Left ventricle myocardium inferior (tissue), 1 donor: ENCODE measurements around the gene CSF1R. TPM values are rescaled to one million over a fixed set of nuclear protein-coding genes. Genes with fewer than 3 reads are reported as not detected.
A peak's percentile ranks its signal among the peaks of the same experiment; 100 is the strongest.

Source experiments
- DNase-seq: peaks from one replicate; pipeline ENCODE4 v3.0.0-alpha.2; 2020
- H3K27ac ChIP-seq: fragments of 200-600 bp; replicated peaks from 2 replicates; pipeline ENCODE4 v1.8.0; 2021
- H3K27me3 ChIP-seq: fragments of 200-600 bp; 2 replicates; pipeline ENCODE4 v1.8.0; 2021; ENCODE audit warnings: low read depth
- H3K36me3 ChIP-seq: fragments of 200-600 bp; 2 replicates; pipeline ENCODE4 v1.8.0; 2021
- H3K4me1 ChIP-seq: fragments of 200-600 bp; 2 replicates; pipeline ENCODE4 v1.8.0; 2021
- H3K4me3 ChIP-seq: fragments of 200-600 bp; 2 replicates; pipeline ENCODE4 v1.8.0; 2021; ENCODE audit warnings: mild to moderate bottlenecking, moderate library complexity
- H3K9me3 ChIP-seq: fragments of 200-600 bp; replicated peaks from 2 replicates; pipeline ENCODE4 v1.8.0; 2021
- CTCF ChIP-seq: fragments of 200-600 bp; IDR thresholded peaks from 2 replicates; pipeline ENCODE4 v1.8.0; 2021; ENCODE audit warnings: antibody characterized with exemption, mild to moderate bottlenecking, borderline replicate concordance
- intact Hi-C: fragments of 100-400 bp; cut with micrococcal nuclease; formaldehyde crosslinking; loops from one replicate; pipeline ENCODE4 v1.11.0; 2022
- long read RNA-seq: library from polyadenylated mRNA; unstranded; transcript quantifications from one replicate; pipeline ENCODE4 v2.0.0, GENCODE V29; 2021
- total RNA-seq: library from RNA; stranded (reverse); fragmentation: NEBNext Ultra II Directional; extraction: Animal tissue kit (Norgen Biotek cat#: 25700); gene quantifications from one replicate; pipeline ENCODE4 v1.2.1, GENCODE V29; 2021
- donor health status: DM: no; HTN: yes; CAD: no; lungs with severe emphysema.

CSF1R gene
- total RNA-seq: 15.5 TPM
- long read RNA-seq, partial matches to known transcripts: 9 of 10 reads
- long read RNA-seq, other reads (novel, unspliced or antisense): 1 of 10 reads

DNA sequence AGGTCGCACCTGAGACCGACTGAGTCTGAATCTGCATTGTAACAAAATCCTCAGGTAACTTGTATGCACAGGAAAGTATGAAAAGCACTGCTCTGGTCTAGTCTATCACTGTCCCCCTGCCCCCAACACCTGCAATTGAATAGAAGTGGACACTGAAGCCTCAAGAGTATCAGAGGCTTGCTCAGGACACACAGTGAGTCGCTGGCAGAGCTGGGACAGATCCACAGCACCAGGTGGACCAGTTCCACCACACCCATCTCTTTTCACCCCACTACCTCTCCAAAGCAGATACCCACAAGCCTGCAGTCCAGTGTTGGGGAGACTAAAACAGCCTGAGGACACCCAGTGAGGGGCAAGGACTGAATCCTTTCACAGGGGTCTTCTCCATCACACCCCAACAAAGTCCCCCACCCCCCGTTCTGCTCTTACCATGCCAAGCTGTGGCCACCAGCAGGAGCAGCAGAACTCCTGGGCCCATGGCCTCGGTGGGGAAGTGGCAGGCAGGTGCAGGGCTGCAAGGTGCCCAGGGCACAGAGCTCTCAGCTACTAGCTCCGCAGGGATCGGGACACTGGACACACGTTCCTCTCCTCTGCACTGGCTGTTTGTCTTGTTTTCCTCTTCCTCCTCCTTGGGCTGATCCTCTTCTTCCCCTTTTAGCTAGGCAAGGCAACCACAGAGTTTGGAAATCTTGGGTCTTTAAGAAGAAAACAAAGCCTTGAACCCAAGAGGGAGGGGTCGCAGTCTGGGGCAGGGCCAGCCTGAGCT lies at the start of gene CSF1R:
Gene CSF1R (minus strand): TSS at position 605 of the 766 bp plus-strand sequence. CDS start 127 bp downstream, at position 478.
- peaks cover 34% of the 10 kb centered on the region for H3K27me3 ChIP-seq
- peak within 1 kb of the TSS; percentile 52 for H3K27ac ChIP-seq
- intact Hi-C loops: no loop called here
- H3K4me3 ChIP-seq: peak within 1 kb of the TSS; percentile 44
- no peaks in the 10 kb centered on the region for H3K9me3 ChIP-seq
- H3K4me1 ChIP-seq: no peaks in the 10 kb centered on the region
- DNase-seq: no peak
- H3K36me3 ChIP-seq: no peaks in the 10 kb centered on the region
- no peak for TF ChIP-seq CTCF

- no peak overlapping the region for H3K4me3 ChIP-seq
- DNase-seq: no peak
- H3K36me3 ChIP-seq: peaks cover 19% of the 10 kb centered on the region
- H3K9me3 ChIP-seq: no peaks in the 10 kb centered on the region
- peak overlapping the region; percentile 89 for H3K27ac ChIP-seq
- no peaks in the 10 kb centered on the region for H3K27me3 ChIP-seq
- intact Hi-C loops: no loop called here
- TF ChIP-seq CTCF: no peak
- peaks cover 81% of the 10 kb centered on the region for H3K4me1 ChIP-seq
These were observed 49.4 kb upstream of the CSF1R start for GRCh38 chr5:150135557-150136304.

DNA sequence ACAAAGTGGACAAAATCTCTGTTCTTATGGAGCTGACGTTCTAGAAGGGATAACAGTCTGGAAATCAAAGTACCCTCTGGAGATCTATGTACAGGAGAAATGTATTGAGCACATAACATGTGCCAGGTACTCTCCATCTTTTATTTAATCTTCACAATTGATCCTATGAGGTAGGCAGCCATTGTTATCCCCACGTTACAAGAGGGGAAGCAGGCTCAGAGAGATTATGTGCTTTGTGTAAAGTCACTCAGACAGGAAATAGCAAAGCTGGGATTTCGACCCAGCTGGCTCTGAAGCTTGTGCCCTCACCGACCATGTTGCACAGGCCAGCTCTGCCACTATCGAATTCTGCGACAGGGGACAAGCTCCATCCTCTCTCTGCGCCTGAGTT lies 47.8 kb upstream of the CSF1R start:
- no peak for DNase-seq
- H3K9me3 ChIP-seq: no peaks in the 10 kb centered on the region
- H3K36me3 ChIP-seq: peaks cover 20% of the 10 kb centered on the region
- peaks cover 78% of the 10 kb centered on the region for H3K4me1 ChIP-seq
- peak overlapping the region; percentile 89 for H3K27ac ChIP-seq
- TF ChIP-seq CTCF: no peak
- no peak overlapping the region for H3K4me3 ChIP-seq
- no peaks in the 10 kb centered on the region for H3K27me3 ChIP-seq
- intact Hi-C loops: no loop called here

DNA sequence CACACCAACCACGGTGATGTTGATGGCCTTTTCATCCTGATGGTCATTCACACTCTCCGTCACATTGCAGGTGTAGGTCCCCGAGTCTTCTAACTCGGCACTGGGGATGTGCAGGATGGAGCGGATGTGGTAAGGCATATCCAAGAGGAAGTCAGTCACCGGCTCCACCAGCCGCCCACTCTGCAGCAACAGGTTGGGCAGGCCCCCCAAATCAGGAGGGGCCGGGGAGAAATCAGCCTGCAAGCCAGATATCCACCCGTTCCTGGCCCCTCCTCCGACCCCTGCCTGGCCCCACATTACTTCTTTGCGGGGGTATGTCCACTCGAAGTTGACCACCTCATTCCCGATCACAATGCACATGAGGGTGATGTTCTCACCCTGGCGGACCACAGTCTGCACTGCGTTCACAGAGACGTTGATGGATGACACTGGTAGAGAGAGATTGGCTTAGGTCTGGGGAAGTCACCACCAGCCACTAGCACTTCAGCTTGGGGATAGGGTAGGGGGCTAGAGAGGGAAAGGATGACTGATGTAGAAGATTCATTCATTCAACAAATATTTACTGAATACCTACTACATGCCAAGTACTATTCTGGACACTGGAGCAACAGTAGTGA lies 47.3 kb upstream of the CSF1R start:
- peak overlapping the region; percentile 89 for H3K27ac ChIP-seq

More for the DNA sequence above, 47.3 kb upstream of the CSF1R start:
- intact Hi-C loops: no loop called here
- H3K4me1 ChIP-seq: peaks cover 73% of the 10 kb centered on the region
- no peak overlapping the region for H3K4me3 ChIP-seq
- DNase-seq: no peak
- no peaks in the 10 kb centered on the region for H3K9me3 ChIP-seq
- peaks cover 25% of the 10 kb centered on the region for H3K36me3 ChIP-seq
- TF ChIP-seq CTCF: no peak
- H3K27me3 ChIP-seq: no peaks in the 10 kb centered on the region
